ENCODE measurements around the gene SPAST. TPM values are rescaled to one million over a fixed set of nuclear protein-coding genes. Genes with fewer than 3 reads are reported as not detected.

Gene SPAST
- total and polyA plus RNA-seq, 9 of the 15 experiments (the other 6 are each of a cell fraction or from before 2014, with no cell fraction given) = 7.4 to 37.0 (median 19.0) TPM

DNA sequence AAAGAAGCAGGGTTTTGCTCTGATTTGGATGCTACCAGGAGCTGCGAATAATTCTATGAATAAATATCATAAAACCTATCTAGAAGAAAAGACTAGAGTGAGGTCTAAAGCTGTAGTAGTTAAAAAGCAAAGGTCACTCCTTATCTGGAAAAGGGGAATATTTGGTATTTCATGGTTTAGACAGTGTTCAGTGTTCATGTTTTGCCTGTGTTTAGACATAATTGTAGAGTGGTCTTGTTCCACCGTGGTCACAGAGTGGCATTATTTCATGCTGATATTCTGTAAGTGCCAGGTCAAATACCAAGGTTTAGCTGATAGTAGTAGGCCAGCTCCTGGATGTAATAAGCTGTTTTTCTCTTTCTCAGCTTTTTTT is 10.8 kb downstream of the SPAST start (continued):
- TF ChIP-seq, protein P1, sequence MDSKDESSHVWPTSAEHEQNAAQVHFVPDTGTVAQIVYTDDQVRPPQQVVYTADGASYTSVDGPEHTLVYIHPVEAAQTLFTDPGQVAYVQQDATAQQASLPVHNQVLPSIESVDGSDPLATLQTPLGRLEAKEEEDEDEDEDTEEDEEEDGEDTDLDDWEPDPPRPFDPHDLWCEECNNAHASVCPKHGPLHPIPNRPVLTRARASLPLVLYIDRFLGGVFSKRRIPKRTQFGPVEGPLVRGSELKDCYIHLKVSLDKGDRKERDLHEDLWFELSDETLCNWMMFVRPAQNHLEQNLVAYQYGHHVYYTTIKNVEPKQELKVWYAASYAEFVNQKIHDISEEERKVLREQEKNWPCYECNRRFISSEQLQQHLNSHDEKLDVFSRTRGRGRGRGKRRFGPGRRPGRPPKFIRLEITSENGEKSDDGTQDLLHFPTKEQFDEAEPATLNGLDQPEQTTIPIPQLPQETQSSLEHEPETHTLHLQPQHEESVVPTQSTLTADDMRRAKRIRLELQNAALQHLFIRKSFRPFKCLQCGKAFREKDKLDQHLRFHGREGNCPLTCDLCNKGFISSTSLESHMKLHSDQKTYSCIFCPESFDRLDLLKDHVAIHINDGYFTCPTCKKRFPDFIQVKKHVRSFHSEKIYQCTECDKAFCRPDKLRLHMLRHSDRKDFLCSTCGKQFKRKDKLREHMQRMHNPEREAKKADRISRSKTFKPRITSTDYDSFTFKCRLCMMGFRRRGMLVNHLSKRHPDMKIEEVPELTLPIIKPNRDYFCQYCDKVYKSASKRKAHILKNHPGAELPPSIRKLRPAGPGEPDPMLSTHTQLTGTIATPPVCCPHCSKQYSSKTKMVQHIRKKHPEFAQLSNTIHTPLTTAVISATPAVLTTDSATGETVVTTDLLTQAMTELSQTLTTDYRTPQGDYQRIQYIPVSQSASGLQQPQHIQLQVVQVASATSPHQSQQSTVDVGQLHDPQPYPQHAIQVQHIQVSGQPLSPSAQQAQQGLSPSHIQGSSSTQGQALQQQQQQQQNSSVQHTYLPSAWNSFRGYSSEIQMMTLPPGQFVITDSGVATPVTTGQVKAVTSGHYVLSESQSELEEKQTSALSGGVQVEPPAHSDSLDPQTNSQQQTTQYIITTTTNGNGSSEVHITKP (IDR thresholded peaks at IDR 0.05; ENCODE audit: partially characterized antibody) = no peak
- TF ChIP-seq, protein P2, sequence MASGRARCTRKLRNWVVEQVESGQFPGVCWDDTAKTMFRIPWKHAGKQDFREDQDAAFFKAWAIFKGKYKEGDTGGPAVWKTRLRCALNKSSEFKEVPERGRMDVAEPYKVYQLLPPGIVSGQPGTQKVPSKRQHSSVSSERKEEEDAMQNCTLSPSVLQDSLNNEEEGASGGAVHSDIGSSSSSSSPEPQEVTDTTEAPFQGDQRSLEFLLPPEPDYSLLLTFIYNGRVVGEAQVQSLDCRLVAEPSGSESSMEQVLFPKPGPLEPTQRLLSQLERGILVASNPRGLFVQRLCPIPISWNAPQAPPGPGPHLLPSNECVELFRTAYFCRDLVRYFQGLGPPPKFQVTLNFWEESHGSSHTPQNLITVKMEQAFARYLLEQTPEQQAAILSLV (tag; IDR thresholded peaks at IDR 0.05) = no peak
- no peak for TF ChIP-seq ZSCAN32 (CRISPR knock-in tag; IDR thresholded peaks at IDR 0.05)
- no peak for TF ChIP-seq ZNF23 (CRISPR knock-in tag; IDR thresholded peaks at IDR 0.05)
- TF ChIP-seq, protein P3, sequence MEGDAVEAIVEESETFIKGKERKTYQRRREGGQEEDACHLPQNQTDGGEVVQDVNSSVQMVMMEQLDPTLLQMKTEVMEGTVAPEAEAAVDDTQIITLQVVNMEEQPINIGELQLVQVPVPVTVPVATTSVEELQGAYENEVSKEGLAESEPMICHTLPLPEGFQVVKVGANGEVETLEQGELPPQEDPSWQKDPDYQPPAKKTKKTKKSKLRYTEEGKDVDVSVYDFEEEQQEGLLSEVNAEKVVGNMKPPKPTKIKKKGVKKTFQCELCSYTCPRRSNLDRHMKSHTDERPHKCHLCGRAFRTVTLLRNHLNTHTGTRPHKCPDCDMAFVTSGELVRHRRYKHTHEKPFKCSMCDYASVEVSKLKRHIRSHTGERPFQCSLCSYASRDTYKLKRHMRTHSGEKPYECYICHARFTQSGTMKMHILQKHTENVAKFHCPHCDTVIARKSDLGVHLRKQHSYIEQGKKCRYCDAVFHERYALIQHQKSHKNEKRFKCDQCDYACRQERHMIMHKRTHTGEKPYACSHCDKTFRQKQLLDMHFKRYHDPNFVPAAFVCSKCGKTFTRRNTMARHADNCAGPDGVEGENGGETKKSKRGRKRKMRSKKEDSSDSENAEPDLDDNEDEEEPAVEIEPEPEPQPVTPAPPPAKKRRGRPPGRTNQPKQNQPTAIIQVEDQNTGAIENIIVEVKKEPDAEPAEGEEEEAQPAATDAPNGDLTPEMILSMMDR (IDR thresholded peaks at IDR 0.05 in 2 of 3, conservative IDR thresholded peaks at IDR 0.05 in 1 of 3; ENCODE audit: insufficient read depth in 2 of 3, low read depth in 1 of 3, low read length in 3 of 3) = no peak
- no peak for TF ChIP-seq PHTF2 (CRISPR knock-in tag; IDR thresholded peaks at IDR 0.05)
- TF ChIP-seq MEF2D (tag; conservative IDR thresholded peaks at IDR 0.05; ENCODE audit: low read depth) = no peak
- no peak for TF ChIP-seq HCFC1 (IDR thresholded peaks at IDR 0.05; ENCODE audit: low read depth, low read length)
- no peak for TF ChIP-seq POLR2AphosphoS5 (IDR thresholded peaks at IDR 0.05; ENCODE audit: control insufficient read depth, insufficient read depth, low read depth, low read length)
- no peak for TF ChIP-seq NEUROD1 (IDR thresholded peaks at IDR 0.05; ENCODE audit: borderline replicate concordance, low read depth, low read length, partially characterized antibody)

Data from K562 (cell line).